G401.6 (cell line): ENCODE measurements around the gene CLPSL1.

Experiments
- FAIRE-seq: peaks from 2 replicates; lab custom pipeline; 2012; peaks lifted over from hg19 to GRCh38; lab: Jason Lieb, UNC

The CLPSL1 gene

GRCh38 chr6:35759426-35759825 lies 21.4 kb upstream of the CLPSL1 start:
- FAIRE-seq: no peak

GRCh38 chr6:35765739-35766138 lies 15.1 kb upstream of the CLPSL1 start:
- no peak for FAIRE-seq

GRCh38 chr6:35769211-35769610 lies 11.6 kb upstream of the CLPSL1 start:
- no peak for FAIRE-seq

GRCh38 chr6:35771343-35771627 lies 9.5 kb upstream of the CLPSL1 start:
- no peak for FAIRE-seq

- no peak for FAIRE-seq
Observed at GRCh38 chr6:35774116-35774794, 6.6 kb upstream of the CLPSL1 start.

GRCh38 chr6:35775031-35775430 lies 5.8 kb upstream of the CLPSL1 start:
- no peak for FAIRE-seq

- no peak for FAIRE-seq
Observed at GRCh38 chr6:35776364-35777215, 4.2 kb upstream of the CLPSL1 start, which contains the start of gene CLPSL2. Gene CLPSL2 (plus strand): TSS chr6:35776598. CDS start chr6:35776619, 21 bp downstream.

GRCh38 chr6:35777356-35778102 lies 3.3 kb upstream of the CLPSL1 start:
- no peak for FAIRE-seq

GRCh38 chr6:35778437-35778836 lies 2.4 kb upstream of the CLPSL1 start:
- no peak for FAIRE-seq

- no peak for FAIRE-seq
Observed at GRCh38 chr6:35781290-35781689, 471 bp downstream of the CLPSL1 start.

- no peak for FAIRE-seq
Observed at GRCh38 chr6:35782424-35782823, 1.6 kb downstream of the CLPSL1 start.

GRCh38 chr6:35784200-35784599 lies 3.4 kb downstream of the CLPSL1 start:
- no peak for FAIRE-seq

GRCh38 chr6:35786272-35786671 lies 5.5 kb downstream of the CLPSL1 start:
- no peak for FAIRE-seq

- no peak for FAIRE-seq
Observed at GRCh38 chr6:35786810-35787209, 6.0 kb downstream of the CLPSL1 start.

GRCh38 chr6:35787266-35788218 lies 6.7 kb downstream of the CLPSL1 start:
- no peak for FAIRE-seq

- no peak for FAIRE-seq
Observed at GRCh38 chr6:35788423-35788982, 7.7 kb downstream of the CLPSL1 start.

GRCh38 chr6:35790683-35791082 lies 9.9 kb downstream of the CLPSL1 start:
- no peak for FAIRE-seq

- FAIRE-seq: no peak
Observed at GRCh38 chr6:35794536-35795452, 14.0 kb downstream of the CLPSL1 start.

- no peak for FAIRE-seq
Observed at GRCh38 chr6:35795453-35796071, 14.7 kb downstream of the CLPSL1 start.

- no peak for FAIRE-seq
Observed at GRCh38 chr6:35796236-35796635, 15.4 kb downstream of the CLPSL1 start.
